HepG2 (cell line): ENCODE data around the gene MRPS2. TPM values are rescaled to one million over a fixed set of nuclear protein-coding genes. Genes with fewer than 3 reads are reported as not detected.

ENCODE experiments used
- ADNP ChIP-seq: sonication (generic); formaldehyde crosslinking; IDR thresholded peaks from 2 replicates; pipeline ENCODE4 v1.4.0; 2020; ENCODE audit warnings: missing genetic modification reagents
- ARNTL ChIP-seq: sonication (generic); formaldehyde crosslinking; IDR thresholded peaks from 2 replicates; pipeline ENCODE4 v1.4.0; 2020; ENCODE audit warnings: mild to moderate bottlenecking, missing genetic modification reagents
- CHCHD3 ChIP-seq: sonication (generic); formaldehyde crosslinking; IDR thresholded peaks from 2 replicates; pipeline ENCODE4 v1.8.0; 2022; ENCODE audit warnings: mild to moderate bottlenecking, missing genetic modification reagents, moderate library complexity
- ELF1 ChIP-seq: sonication (generic); formaldehyde crosslinking; IDR thresholded peaks from 2 replicates; pipeline ENCODE4 v1.4.0; 2020; ENCODE audit warnings: missing genetic modification reagents
- MAX ChIP-seq: IDR thresholded peaks from 2 replicates; pipeline ENCODE4 v1.6.1; 2012; ENCODE audit warnings: inconsistent platforms
- NCOR1 ChIP-seq: fragments of 200-600 bp; sonication (generic); IDR thresholded peaks from 2 replicates; pipeline ENCODE4 v1.7.0; 2017; ENCODE audit warnings: antibody characterized with exemption, low read length, borderline replicate concordance
- REPIN1 ChIP-seq: sonication (generic); formaldehyde crosslinking; IDR thresholded peaks from 2 replicates; pipeline ENCODE4 v1.8.0; 2022; ENCODE audit warnings: missing genetic modification reagents, low read depth, mild to moderate bottlenecking, borderline replicate concordance
- RFXANK ChIP-seq: IDR thresholded peaks from 2 replicates; pipeline ENCODE4 v1.6.1; 2016
- TFDP1 ChIP-seq: IDR thresholded peaks from 2 replicates; pipeline ENCODE4 v1.6.1; 2016; ENCODE audit warnings: missing compliant biosample characterization, missing genetic modification reagents, borderline replicate concordance
- USF2 ChIP-seq, 2 experiments: sonication (generic) in 1 of 2; formaldehyde crosslinking in 1 of 2; IDR thresholded peaks; 2 replicates each; pipeline versions ENCODE4 v1.5.1 to v1.6.1; 2011 to 2020; ENCODE audit warnings: borderline replicate concordance in 1 of 2, low read depth in 1 of 2, low read length in 1 of 2, mild to moderate bottlenecking in 1 of 2, missing genetic modification reagents in 1 of 2, moderate library complexity in 1 of 2
- ZNF510 ChIP-seq: sonication (generic); formaldehyde crosslinking; IDR thresholded peaks from 2 replicates; pipeline ENCODE4 v1.4.0; 2020; ENCODE audit warnings: low read depth, mild to moderate bottlenecking, missing genetic modification reagents
- polyA plus RNA-seq, 8 experiments: library from polyadenylated mRNA; depleted of rRNA in 3 of 8; stranded (reverse) in 7 of 8; unstranded in 1 of 8; fragments of >200 nt; fragmentation: Illumina TruSeq in 4 of 8; extraction: Trizol in 4 of 8; gene quantifications; 2 replicates each; pipeline versions ENCODE4 v1.2.1 to v1.2.3, GENCODE V29; 2011 to 2016; ENCODE audit warnings: low read depth in 4 of 8, missing spikeins in 1 of 8, mixed read lengths in 1 of 8; ENCODE audit not compliant: insufficient read depth in 1 of 8
- total RNA-seq, 5 experiments: library from RNA; depleted of rRNA; stranded (reverse); fragments of >200 nt; fragmentation: Illumina TruSeq; extraction: Trizol; gene quantifications; 2 replicates each; pipeline ENCODE4 v1.2.3, GENCODE V29; 2016; ENCODE audit warnings: low read depth in 1 of 5
- TF ChIP-seq, protein P1 (sequence below): sonication (generic); formaldehyde crosslinking; IDR thresholded peaks from 2 replicates; pipeline ENCODE4 v1.5.1; 2020; ENCODE audit warnings: missing genetic modification reagents, mild to moderate bottlenecking, borderline replicate concordance
- TF ChIP-seq, protein P2 (sequence below), 2 experiments: sonication (generic) in 1 of 2; formaldehyde crosslinking in 1 of 2; IDR thresholded peaks; 2 replicates each; pipeline versions ENCODE4 v1.6.1 to v1.9.0; 2014 to 2022; ENCODE audit warnings: antibody characterized with exemption in 1 of 2, borderline replicate concordance in 1 of 2, inconsistent platforms in 1 of 2, low read depth in 1 of 2, missing genetic modification reagents in 1 of 2
- TF ChIP-seq, protein P3 (sequence below): IDR thresholded peaks from 2 replicates; pipeline ENCODE4 v1.6.1; 2012; ENCODE audit warnings: low read length, improper control_type of control experiment

The MRPS2 gene
- total and polyA plus RNA-seq, 2 of the 13 experiments (the other 11 are each of a cell fraction or from before 2014, with no cell fraction given) = 44.4 to 86.7 TPM

DNA sequence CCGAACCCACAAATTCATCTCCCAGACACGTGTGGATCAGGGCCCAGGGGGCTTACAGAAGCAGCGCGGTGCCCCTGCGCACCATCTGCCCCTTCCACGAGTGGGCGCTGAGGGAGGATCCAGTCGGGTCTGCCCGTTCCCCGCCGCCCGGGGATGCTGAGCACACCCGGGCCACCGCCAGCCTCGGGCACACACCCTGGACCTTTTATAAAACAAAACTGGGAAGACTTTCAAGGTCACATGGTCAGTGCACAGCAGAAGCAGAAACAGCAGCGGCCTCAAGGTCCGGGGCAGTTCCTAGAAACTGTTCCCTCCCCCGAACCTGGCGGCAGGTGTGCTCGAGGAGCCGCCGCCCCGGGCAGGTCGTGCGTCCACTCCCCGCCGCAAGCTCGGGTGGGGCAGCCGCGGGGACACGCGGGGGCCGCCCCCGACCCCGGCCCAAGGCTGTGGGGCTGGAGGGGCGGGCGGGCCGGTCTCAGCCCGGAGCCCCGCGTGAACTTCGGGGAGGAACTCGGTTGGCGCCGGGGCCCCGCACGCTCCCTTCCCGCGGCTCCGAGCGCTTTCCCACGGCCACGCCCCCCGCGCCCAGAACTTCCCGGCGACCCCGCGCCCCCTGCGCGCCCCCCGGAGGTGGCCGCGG lies 21.5 kb upstream of the MRPS2 start (continued):
- TF ChIP-seq USF2 (IDR thresholded peaks at IDR 0.05; ENCODE audit: low read depth, low read length) (no peak), USF2 (CRISPR knock-in tag; IDR thresholded peaks at IDR 0.05; ENCODE audit: borderline replicate concordance) (0 out of 2 replicates have a peak, but pooled peaks have one; percentile 19), TFDP1 (CRISPR knock-in tag) (no peak), ADNP (CRISPR knock-in tag) (no peak), ELF1 (CRISPR knock-in tag) (peak; percentile 20; the same call in 1 of the 2 replicates), CHCHD3 (CRISPR knock-in tag) (no peak), MAX (peak; percentile 19; the same call in 1 of the 2 replicates), RFXANK (CRISPR knock-in tag) (no peak), ZNF510 (CRISPR knock-in tag) (no peak), REPIN1 (CRISPR knock-in tag) (no peak), NCOR1 (no peak), ARNTL (CRISPR knock-in tag) (no peak)
- TF ChIP-seq, protein P1, sequence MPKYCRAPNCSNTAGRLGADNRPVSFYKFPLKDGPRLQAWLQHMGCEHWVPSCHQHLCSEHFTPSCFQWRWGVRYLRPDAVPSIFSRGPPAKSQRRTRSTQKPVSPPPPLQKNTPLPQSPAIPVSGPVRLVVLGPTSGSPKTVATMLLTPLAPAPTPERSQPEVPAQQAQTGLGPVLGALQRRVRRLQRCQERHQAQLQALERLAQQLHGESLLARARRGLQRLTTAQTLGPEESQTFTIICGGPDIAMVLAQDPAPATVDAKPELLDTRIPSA = no peak
- TF ChIP-seq, protein P2, sequence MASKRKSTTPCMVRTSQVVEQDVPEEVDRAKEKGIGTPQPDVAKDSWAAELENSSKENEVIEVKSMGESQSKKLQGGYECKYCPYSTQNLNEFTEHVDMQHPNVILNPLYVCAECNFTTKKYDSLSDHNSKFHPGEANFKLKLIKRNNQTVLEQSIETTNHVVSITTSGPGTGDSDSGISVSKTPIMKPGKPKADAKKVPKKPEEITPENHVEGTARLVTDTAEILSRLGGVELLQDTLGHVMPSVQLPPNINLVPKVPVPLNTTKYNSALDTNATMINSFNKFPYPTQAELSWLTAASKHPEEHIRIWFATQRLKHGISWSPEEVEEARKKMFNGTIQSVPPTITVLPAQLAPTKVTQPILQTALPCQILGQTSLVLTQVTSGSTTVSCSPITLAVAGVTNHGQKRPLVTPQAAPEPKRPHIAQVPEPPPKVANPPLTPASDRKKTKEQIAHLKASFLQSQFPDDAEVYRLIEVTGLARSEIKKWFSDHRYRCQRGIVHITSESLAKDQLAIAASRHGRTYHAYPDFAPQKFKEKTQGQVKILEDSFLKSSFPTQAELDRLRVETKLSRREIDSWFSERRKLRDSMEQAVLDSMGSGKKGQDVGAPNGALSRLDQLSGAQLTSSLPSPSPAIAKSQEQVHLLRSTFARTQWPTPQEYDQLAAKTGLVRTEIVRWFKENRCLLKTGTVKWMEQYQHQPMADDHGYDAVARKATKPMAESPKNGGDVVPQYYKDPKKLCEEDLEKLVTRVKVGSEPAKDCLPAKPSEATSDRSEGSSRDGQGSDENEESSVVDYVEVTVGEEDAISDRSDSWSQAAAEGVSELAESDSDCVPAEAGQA (IDR thresholded peaks at IDR 0.05; ENCODE audit: low read depth) = no peak
- TF ChIP-seq, protein P2 (CRISPR knock-in tag; IDR thresholded peaks at IDR 0.05; ENCODE audit: borderline replicate concordance) = no peak
- TF ChIP-seq, protein P3, sequence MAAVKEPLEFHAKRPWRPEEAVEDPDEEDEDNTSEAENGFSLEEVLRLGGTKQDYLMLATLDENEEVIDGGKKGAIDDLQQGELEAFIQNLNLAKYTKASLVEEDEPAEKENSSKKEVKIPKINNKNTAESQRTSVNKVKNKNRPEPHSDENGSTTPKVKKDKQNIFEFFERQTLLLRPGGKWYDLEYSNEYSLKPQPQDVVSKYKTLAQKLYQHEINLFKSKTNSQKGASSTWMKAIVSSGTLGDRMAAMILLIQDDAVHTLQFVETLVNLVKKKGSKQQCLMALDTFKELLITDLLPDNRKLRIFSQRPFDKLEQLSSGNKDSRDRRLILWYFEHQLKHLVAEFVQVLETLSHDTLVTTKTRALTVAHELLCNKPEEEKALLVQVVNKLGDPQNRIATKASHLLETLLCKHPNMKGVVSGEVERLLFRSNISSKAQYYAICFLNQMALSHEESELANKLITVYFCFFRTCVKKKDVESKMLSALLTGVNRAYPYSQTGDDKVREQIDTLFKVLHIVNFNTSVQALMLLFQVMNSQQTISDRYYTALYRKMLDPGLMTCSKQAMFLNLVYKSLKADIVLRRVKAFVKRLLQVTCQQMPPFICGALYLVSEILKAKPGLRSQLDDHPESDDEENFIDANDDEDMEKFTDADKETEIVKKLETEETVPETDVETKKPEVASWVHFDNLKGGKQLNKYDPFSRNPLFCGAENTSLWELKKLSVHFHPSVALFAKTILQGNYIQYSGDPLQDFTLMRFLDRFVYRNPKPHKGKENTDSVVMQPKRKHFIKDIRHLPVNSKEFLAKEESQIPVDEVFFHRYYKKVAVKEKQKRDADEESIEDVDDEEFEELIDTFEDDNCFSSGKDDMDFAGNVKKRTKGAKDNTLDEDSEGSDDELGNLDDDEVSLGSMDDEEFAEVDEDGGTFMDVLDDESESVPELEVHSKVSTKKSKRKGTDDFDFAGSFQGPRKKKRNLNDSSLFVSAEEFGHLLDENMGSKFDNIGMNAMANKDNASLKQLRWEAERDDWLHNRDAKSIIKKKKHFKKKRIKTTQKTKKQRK = no peak
